HG03457 (cell line): Measurements from ENCODE around the gene TP53I3.
A peak's percentile ranks its signal among the peaks of the same experiment; 100 is the strongest.
"Not testable (repeated sequence)": the region's sequence is repeated elsewhere in the genome, so short reads cannot be mapped to it uniquely, and the experiment has no call there.

Experiments
- ATAC-seq: cut with Tn5 transposase; IDR thresholded peaks from one replicate; pipeline ENCODE4 v1.9.1; 2021; ENCODE audit warnings: moderate number of reproducible peaks; ENCODE audit not compliant: unreplicated experiment

Gene TP53I3

GRCh38 chr2:24084386-24085199 is at the start of gene TP53I3:
TSS of gene TP53I3 (minus strand) at chr2:24084834. CDS start at chr2:24084326, 508 bp downstream.
- ATAC-seq: peak; percentile 67

DNA sequence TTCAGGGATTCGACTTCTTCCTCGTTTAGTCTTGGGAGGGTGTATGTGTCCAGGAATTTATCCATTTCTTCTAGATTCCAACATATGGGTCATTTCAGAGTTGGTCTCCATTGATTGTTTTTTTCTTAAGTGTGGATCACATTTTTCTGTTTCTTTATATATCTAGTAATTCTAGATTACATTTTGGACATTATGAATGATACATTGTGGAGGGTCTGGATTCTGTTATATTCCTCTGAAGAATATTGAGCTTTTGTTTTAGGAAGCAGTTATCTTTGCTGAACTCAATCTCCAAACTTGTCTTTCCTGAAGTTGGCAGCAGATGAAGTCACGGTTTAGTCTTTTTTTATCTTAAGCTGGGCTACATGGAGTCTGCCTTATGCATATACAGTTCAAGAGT is 47.9 kb upstream of the TP53I3 start:
- ATAC-seq: no peak

DNA sequence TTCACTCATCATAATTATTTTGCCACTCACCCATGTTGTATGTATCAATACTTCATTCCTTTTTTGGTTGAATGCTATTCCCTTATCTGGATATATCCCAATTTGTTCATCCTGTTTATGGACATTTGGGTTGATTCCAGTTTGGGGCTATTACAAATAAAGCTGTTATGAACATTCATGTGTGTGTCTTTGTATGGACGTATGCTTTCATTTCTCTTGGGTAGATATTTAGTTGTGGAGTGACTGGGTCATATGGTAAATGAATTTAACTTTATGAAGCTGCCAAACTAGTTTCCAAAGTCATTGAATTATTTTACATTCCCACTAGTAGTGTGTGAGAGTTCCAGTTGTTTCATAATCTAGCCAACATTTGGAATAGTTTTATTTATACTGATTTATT is 41.3 kb upstream of the TP53I3 start:
- ATAC-seq: no peak

DNA sequence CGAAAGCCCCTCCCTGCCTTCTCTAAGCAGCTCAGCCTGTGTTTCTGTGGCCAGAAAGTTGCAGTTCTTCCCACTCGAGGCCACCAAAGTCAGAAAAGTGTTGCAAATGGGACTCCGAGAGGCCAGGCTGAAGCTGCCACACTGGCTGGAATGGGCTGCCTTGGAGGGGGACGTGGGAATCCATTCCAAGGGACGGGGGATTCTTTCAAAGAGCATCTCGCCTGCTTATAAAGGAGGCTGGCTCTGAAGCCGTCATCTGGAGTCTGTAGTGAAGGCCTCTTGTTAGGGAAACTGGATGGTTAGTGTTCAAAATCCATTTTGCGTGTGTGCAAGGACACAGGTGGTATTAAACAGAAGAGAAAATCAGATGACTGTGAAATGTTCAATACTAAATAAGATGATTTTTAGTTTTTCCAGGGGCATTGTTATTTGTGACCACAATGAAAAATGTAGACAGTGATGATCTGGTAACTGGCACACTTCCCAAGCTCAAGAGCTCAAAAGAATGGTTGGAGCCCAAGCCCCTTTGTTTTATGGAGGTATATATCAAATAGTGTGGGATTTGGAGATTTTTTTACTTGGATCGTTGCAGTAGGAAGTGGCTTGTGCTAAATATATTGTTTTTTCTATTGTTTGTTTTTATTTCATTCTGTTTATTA is 39.4 kb upstream of the TP53I3 start:
- peak; percentile 6 for ATAC-seq

- ATAC-seq: peak; percentile 87
Measured at GRCh38 chr2:24123195-24123921, 38.7 kb upstream of the TP53I3 start, which contains the start of the genes FAM228B and PFN4. TSS of gene FAM228B (plus strand) at chr2:24123469. CDS start at chr2:24124362, 893 bp downstream. TSS of gene PFN4 (minus strand) at chr2:24123334. CDS start at chr2:24122535, 799 bp downstream.

- no peak for ATAC-seq
Measured at GRCh38 chr2:24122366-24123194, 37.9 kb upstream of the TP53I3 start.

DNA sequence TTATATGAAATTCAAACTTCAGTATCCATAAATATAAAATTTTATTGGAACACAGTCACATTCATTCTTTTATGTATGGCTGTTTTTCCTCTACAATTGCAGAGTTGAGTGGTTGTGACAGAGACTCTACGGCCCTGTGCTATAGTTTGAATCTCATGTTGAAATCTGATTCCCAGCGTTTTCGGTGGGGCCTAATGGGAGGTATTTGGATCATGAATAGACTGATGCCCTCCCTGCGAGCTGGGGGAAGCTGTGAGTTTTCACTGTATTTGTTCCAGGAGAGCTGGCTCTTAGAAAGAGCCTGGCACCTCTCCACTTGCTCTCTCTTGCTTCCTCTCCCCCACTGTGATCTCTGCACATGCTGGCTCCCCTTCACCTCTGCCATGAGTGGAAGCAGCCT is 36.8 kb upstream of the TP53I3 start:
- no peak for ATAC-seq

- ATAC-seq: no peak
Measured at GRCh38 chr2:24121066-24121465, 36.4 kb upstream of the TP53I3 start.

DNA sequence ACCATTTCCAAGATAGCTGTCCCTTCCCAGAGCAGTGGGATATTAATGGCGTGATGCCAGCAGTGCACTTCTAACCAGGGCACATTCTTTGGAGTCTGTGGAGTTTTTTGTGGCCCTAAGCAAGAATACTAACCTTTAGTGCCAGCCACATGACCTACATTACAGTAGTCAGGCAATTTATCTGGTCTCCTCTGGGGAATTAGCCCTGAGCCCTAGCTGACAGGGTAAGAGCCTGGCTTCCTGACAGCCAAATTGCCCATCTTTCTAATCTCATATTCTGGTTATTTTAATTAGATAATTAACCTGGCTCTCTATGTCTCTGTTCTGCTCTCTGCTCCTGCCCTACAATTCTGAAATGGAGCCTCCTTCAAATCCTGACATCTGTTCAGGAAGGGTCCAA is 33.3 kb upstream of the TP53I3 start:
- ATAC-seq: no peak

DNA sequence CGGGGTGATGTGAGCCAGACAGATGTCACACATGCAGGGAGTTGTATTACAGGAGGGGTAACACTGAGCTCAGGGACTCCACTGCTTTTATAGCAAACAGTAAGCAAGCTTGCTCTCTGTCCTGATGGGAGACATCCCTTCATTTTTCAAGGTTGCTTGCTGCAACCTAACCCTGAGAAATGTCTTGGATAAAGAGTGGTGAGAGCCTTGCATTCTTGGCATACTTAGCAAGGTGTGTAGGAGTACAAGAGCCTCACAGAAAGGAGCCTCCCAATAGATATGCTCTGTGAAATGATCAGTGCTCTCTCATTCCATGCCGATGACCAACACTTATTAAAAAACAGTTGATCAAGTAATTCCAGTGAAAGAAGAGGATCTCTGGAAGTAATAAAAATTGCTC is 30.4 kb upstream of the TP53I3 start:
- no peak for ATAC-seq

- no peak for ATAC-seq
Measured at GRCh38 chr2:24111407-24111901, 26.8 kb upstream of the TP53I3 start.

DNA sequence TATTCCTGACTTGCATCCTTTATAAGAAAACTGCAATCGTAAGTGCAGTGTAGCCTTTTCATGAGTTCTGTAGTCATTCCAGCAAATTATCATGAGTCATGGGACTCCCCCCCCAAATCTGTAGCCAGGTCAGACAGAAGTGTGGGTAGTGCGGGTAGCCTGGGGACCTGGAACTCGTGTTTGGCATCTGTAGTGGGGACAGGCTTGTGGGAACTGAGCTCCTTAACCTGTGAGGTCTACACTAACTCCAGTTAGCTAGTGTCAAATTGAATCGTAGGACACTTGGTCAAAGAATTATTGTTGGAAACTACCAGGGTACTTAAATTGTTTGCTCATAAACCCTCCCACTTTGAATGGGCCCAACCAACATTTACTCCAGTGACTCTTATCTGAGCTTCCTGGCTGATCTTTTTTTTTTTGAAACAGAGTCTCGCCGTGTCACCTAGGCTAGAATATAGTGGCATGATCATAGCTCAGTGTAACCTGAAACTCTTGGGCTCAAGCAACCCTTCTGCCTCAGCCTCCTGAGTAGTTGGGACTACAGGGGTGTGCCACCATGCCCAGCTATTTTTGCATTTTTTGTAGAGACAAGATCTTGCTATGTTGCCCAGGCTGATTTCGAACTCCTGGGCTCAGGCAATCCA is 26.1 kb upstream of the TP53I3 start:
- no peak for ATAC-seq

DNA sequence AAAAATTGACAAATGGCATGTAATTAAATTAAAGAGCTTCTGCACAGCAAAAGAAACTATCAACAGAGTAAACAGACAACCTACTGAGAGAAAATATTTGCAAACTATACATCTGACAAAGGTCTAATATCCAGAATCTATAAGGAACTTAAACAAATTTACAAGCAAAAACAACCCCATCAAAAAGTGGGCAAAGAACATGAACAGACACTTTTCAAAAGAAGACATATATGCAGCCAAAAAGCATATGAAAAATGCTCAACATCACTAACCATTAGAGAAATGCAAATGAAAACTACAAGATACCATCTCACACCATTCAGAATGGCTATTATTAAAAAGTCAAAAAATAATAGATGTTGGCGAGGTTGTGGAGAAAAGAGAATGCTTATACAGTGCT is 24.8 kb upstream of the TP53I3 start:
- not testable (repeated sequence) for ATAC-seq

GRCh38 chr2:24107336-24107735 is 22.7 kb upstream of the TP53I3 start:
- no peak for ATAC-seq

DNA sequence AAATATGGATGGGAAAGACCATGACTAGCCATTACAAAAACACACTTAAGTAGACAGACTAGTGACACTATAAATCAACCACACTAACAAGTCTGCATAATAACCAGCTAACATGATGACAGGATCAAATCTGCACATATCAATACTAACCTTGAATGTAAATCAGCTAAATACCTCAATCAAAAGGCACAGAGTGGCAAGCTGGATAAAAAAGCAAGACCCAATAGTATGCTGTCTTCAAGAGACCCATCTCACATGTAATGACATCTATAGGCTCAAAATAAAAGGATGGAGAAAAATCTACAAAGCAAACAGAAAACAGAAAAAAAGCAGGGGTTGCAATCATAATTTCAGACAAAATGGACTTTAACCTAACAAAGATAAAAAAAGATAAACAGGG is 22.2 kb upstream of the TP53I3 start:
- no peak for ATAC-seq

- no peak for ATAC-seq
Measured at GRCh38 chr2:24105816-24106215, 21.2 kb upstream of the TP53I3 start.

DNA sequence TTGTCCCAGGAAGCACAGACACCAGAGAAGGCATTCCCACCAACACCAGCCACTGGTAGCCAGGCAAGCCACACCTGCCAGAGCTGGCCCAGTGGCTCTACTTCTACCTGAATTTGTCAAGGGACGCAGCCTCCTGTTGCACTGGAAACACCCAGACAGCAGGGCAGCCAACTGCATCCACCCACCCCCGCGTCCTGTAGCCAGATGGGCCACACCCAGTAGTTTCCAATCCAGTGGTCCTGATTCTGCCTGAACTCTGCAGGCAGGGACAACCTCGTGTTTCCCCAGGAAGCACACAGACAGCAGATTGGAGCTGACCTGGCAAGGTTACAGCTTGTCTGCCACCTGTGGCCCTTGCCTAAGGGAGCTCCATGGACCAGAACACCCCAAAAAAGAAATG is 20.3 kb upstream of the TP53I3 start:
- ATAC-seq: no peak

GRCh38 chr2:24104110-24104650 is 19.5 kb upstream of the TP53I3 start:
- ATAC-seq: no peak

DNA sequence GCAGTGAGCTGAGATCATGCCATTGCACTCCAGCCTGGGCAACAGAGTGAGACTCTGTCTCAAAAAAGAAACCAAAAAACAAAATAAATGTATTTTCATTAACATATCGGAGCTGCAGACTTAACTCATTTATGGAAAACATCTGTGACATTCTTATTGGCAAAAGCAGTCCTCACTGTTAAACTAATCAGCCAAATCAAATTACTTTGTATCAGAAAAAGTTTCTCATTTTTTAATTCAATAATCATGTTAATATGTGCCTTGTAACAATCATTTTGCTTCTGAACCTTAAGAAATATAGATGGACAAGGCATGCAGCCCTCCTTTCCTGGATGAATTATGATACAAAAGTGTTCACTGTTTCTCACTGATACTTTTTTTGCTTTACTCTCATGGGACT is 18.0 kb upstream of the TP53I3 start:
- no peak for ATAC-seq

- ATAC-seq: no peak
Measured at GRCh38 chr2:24101992-24102391, 17.4 kb upstream of the TP53I3 start.
